ENCODE data around the gene QSOX2. TPM values are rescaled to one million over a fixed set of nuclear protein-coding genes. Genes with fewer than 3 reads are reported as not detected.

The QSOX2 gene
- total RNA-seq, 1 experiment from 2014 or later = 40.0 TPM

GRCh38 chr9:136190656-136191055 is 55.0 kb downstream of the QSOX2 start:
- no peak for ATAC-seq
- no peak for DNase-seq (ENCODE audit: low read depth, low spot score)

GRCh38 chr9:136190237-136190601 is 55.4 kb downstream of the QSOX2 start:
- no peak for TF ChIP-seq TCF7L2 (IDR thresholded peaks at IDR 0.05; ENCODE audit: low read depth, low read length)
- TF ChIP-seq POLR2AphosphoS5 (IDR thresholded peaks at IDR 0.05; ENCODE audit: low read depth, low read length) = no peak
- no peak for TF ChIP-seq CTCF (IDR thresholded peaks at IDR 0.05)
- no peak for TF ChIP-seq REST (IDR thresholded peaks at IDR 0.05; ENCODE audit: insufficient read depth in 1 of 2, low read depth in 2 of 2, low read length in 1 of 2)
- no peak for TF ChIP-seq SIN3A (IDR thresholded peaks at IDR 0.05; ENCODE audit: borderline replicate concordance, insufficient read depth, low read depth, low read length)
- no peak for ATAC-seq
- Histone ChIP-seq H3K36me3 (ENCODE audit: control insufficient read depth, insufficient read depth, low read length) (no peaks in the 10 kb centered on the region), H3K9me3 (ENCODE audit: control insufficient read depth, insufficient read depth, low read depth, low read length) (no peaks in the 10 kb centered on the region), H3K27me3 (ENCODE audit: control insufficient read depth, insufficient read depth, low read length) (no peaks in the 10 kb centered on the region; the same call in 1 of the 2 replicates), H3K27ac (ENCODE audit: low read length) (no peak overlapping the region), H3K4me1 (ENCODE audit: control insufficient read depth, insufficient read depth, low read length) (peaks cover 2% of the 10 kb centered on the region; the same call in 1 of the 2 replicates), H3K4me3 (ENCODE audit: low read depth in 2 of 2, low read length in 2 of 2) (no peak overlapping the region)
- CTCF ChIA-PET = no interaction called here
- POLR2A ChIA-PET = no interaction called here
- intact Hi-C loops (cut with micrococcal nuclease; ENCODE audit: unreplicated experiment) = no loop called here
- DNase-seq (ENCODE audit: low read depth, low spot score) = no peak
- no TSS peak for BruUV-seq (replicated peaks)
- in situ Hi-C loops (cut with HindIII; ENCODE audit: low pct_unique_long_range_greater_than_20kb, low sequenced_read_pairs) = no loop called here

More at GRCh38 chr9:136190656-136191055, 55.0 kb downstream of the QSOX2 start:
- no TSS peak for BruUV-seq (replicated peaks)
- in situ Hi-C loops (cut with HindIII; ENCODE audit: low pct_unique_long_range_greater_than_20kb, low sequenced_read_pairs) = no loop called here
- Histone ChIP-seq H3K9me3 (ENCODE audit: control insufficient read depth, insufficient read depth, low read depth, low read length) (no peaks in the 10 kb centered on the region), H3K36me3 (ENCODE audit: control insufficient read depth, insufficient read depth, low read length) (no peaks in the 10 kb centered on the region), H3K4me1 (ENCODE audit: control insufficient read depth, insufficient read depth, low read length) (peaks cover 2% of the 10 kb centered on the region; the same call in 1 of the 2 replicates), H3K4me3 (ENCODE audit: low read depth in 2 of 2, low read length in 2 of 2) (no peak overlapping the region), H3K27me3 (ENCODE audit: control insufficient read depth, insufficient read depth, low read length) (no peaks in the 10 kb centered on the region; the same call in 1 of the 2 replicates), H3K27ac (ENCODE audit: low read length) (no peak overlapping the region)
- POLR2A ChIA-PET = no interaction called here
- intact Hi-C loops (cut with micrococcal nuclease; ENCODE audit: unreplicated experiment) = no loop called here
- TF ChIP-seq POLR2AphosphoS5 (IDR thresholded peaks at IDR 0.05; ENCODE audit: low read depth, low read length) (no peak), SIN3A (IDR thresholded peaks at IDR 0.05; ENCODE audit: borderline replicate concordance, insufficient read depth, low read depth, low read length) (no peak), REST (IDR thresholded peaks at IDR 0.05; ENCODE audit: insufficient read depth in 1 of 2, low read depth in 2 of 2, low read length in 1 of 2) (no peak), TCF7L2 (IDR thresholded peaks at IDR 0.05; ENCODE audit: low read depth, low read length) (no peak), CTCF (IDR thresholded peaks at IDR 0.05) (no peak)
- CTCF ChIA-PET = no interaction called here

All from Panc1 (cell line).